Transverse colon (tissue), 4 donors: ENCODE data around the gene PHYHIPL. TPM values are rescaled to one million over a fixed set of nuclear protein-coding genes. Genes with fewer than 3 reads are reported as not detected.

Source experiments
- DNase-seq: peaks from one replicate; pipeline ENCODE4 v3.0.0-alpha.2; 2019
- H3K27ac ChIP-seq, 4 donors: fragments of 200-600 bp; sonication (generic); 2 replicates each; pipeline ENCODE4 v1.5.1; 2016 to 2018; ENCODE audit warnings: inconsistent platforms in 4 of 4
- H3K27me3 ChIP-seq: fragments of 200-600 bp; sonication (generic); 2 replicates; pipeline ENCODE4 v1.5.1; 2017; ENCODE audit warnings: inconsistent platforms
- H3K36me3 ChIP-seq, 4 donors: fragments of 200-600 bp; sonication (generic); 2 replicates each; pipeline ENCODE4 v1.5.1; 2017 to 2019; ENCODE audit warnings: inconsistent platforms in 4 of 4
- H3K4me1 ChIP-seq, 4 donors: fragments of 200-600 bp; sonication (generic); 2 replicates each; pipeline ENCODE4 v1.5.1; 2017 to 2020; ENCODE audit warnings: inconsistent platforms in 4 of 4
- H3K4me3 ChIP-seq, 4 donors: fragments of 200-600 bp; sonication (generic); 1 replicate in 1 of 4; 2 replicates in 3 of 4; pipeline versions ENCODE4 v1.5.1 to v1.6.1; 2017 to 2019; ENCODE audit warnings: inconsistent platforms in 4 of 4
- H3K9me3 ChIP-seq, 2 donors: fragments of 200-600 bp; sonication (generic); 2 replicates each; pipeline ENCODE4 v1.5.1; 2017 to 2019; ENCODE audit warnings: inconsistent platforms in 2 of 2
- EP300 ChIP-seq: sonication (generic); formaldehyde crosslinking; IDR thresholded peaks from one replicate; pipeline ENCODE4 v1.6.1; 2017; ENCODE audit warnings: antibody characterized with exemption, low read depth
- POLR2A ChIP-seq: fragments of 450-650 bp; IDR thresholded peaks from one replicate; pipeline ENCODE4 v1.6.1; 2016; ENCODE audit warnings: antibody characterized with exemption, mild to moderate bottlenecking, moderate library complexity
- POLR2AphosphoS5 ChIP-seq, 3 donors: sonication (generic); formaldehyde crosslinking; IDR thresholded peaks; one replicate each; pipeline ENCODE4 v1.6.1; 2016; ENCODE audit warnings: antibody characterized with exemption in 3 of 3
- WGBS, 2 donors: methylation state at CpG; one replicate each; pipeline ENCODE4 v1.1.5; 2018; ENCODE audit warnings: low coverage in 1 of 2; 5-methylcytosine and 5-hydroxymethylcytosine counted together
- in situ Hi-C, 4 donors: fragments of 200-750 bp; cut with MboI; loops; one replicate each; pipeline versions ENCODE4 v1.15.0 to v1.15.1; 2017; ENCODE audit warnings: low sequenced_read_pairs in 3 of 4, low pct_ligation_motif_present in 1 of 4, low pct_unique_long_range_greater_than_20kb in 1 of 4
- intact Hi-C: fragments of 100-400 bp; cut with DNase I; formaldehyde crosslinking; loops from one replicate; pipeline ENCODE4 v1.15.1; 2023; ENCODE audit warnings: low total_unique reads
- total RNA-seq, 4 donors: library from RNA; depleted of rRNA; stranded (reverse); fragments of >200 nt; gene quantifications; one replicate each; pipeline ENCODE4 v1.1.0, GENCODE V29; 2016
- TF ChIP-seq, protein P1 (sequence below), 5 experiments: fragments of 200-600 bp in 3 of 5; fragments of 450-650 bp in 2 of 5; sonication (generic) in 3 of 5; IDR thresholded peaks; 1 replicate in 2 of 5; 2 replicates in 3 of 5; pipeline ENCODE4 v1.5.1; 2016 to 2017; ENCODE audit warnings: antibody characterized with exemption in 5 of 5, inconsistent platforms in 3 of 5, mild to moderate bottlenecking in 2 of 5, moderate library complexity in 1 of 5

Gene PHYHIPL
- total RNA-seq, 4 donors from 2014 or later, result 0.27 to 0.48 TPM; not detected in 2

DNA sequence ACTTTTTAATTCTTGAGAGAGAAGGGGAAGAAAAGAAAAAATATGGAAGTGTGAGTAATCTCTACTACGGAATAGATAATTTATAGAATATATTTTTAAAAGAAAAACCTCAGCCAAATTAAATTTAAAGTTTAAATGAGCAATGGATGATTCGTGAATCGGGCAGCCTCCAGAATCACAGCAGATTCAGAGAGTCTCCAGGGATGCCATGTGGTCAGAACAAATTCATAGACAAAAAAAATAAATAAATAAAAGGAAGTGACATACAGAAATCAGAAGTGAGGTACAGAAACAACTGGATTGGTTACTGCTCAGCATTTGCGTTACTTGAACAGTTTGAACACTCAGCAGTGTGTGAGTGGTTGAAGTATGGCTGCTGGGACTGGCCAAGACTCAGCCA, 53.0 kb downstream of the PHYHIPL start:
- in situ Hi-C loops (loop anchor here (25.0 kb wide), 4 partner anchors 358 to 808 kb away; no protein-coding TSS in a partner anchor), intact Hi-C loops (no loop called here)
- no peak for DNase-seq
- 89 to 90% methylated on average over 4 of the region's 4 CpGs for WGBS, 2 donors
- Histone ChIP-seq H3K4me1 (no peaks in the 10 kb centered on the region), H3K9me3 (no peaks in the 10 kb centered on the region), H3K4me3 (no peak overlapping the region), H3K27ac (no peak overlapping the region), H3K27me3 (no peaks in the 10 kb centered on the region), H3K36me3 (no peaks in the 10 kb centered on the region)
- TF ChIP-seq, protein P1, sequence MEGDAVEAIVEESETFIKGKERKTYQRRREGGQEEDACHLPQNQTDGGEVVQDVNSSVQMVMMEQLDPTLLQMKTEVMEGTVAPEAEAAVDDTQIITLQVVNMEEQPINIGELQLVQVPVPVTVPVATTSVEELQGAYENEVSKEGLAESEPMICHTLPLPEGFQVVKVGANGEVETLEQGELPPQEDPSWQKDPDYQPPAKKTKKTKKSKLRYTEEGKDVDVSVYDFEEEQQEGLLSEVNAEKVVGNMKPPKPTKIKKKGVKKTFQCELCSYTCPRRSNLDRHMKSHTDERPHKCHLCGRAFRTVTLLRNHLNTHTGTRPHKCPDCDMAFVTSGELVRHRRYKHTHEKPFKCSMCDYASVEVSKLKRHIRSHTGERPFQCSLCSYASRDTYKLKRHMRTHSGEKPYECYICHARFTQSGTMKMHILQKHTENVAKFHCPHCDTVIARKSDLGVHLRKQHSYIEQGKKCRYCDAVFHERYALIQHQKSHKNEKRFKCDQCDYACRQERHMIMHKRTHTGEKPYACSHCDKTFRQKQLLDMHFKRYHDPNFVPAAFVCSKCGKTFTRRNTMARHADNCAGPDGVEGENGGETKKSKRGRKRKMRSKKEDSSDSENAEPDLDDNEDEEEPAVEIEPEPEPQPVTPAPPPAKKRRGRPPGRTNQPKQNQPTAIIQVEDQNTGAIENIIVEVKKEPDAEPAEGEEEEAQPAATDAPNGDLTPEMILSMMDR (IDR thresholded peaks at IDR 0.05), result no peak
- TF ChIP-seq EP300 (no peak), POLR2AphosphoS5 (IDR thresholded peaks at IDR 0.05) (no peak), POLR2A (no peak)

DNA sequence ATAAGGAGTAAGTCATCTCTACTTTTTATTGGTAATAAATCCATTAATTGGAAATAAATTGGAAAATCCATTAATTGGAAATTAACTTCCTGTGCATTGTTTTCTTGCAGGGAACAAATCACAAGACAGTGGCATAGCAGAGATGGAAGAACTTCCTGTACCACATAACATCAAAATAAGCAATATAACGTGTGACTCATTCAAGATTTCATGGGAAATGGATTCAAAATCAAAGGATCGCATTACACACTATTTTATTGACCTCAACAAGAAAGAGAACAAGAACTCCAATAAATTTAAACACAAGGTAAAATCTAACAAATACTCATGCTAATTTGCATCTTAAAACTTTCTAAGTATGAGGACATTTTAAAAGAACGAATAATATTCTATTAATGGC, 57.8 kb downstream of the PHYHIPL start:
- in situ Hi-C loops, result loop anchor here (25.0 kb wide), 4 partner anchors 353 to 803 kb away; no protein-coding TSS in a partner anchor
- WGBS, 2 donors, result 59 to 64% methylated on average over 3 of the region's 3 CpGs

DNA sequence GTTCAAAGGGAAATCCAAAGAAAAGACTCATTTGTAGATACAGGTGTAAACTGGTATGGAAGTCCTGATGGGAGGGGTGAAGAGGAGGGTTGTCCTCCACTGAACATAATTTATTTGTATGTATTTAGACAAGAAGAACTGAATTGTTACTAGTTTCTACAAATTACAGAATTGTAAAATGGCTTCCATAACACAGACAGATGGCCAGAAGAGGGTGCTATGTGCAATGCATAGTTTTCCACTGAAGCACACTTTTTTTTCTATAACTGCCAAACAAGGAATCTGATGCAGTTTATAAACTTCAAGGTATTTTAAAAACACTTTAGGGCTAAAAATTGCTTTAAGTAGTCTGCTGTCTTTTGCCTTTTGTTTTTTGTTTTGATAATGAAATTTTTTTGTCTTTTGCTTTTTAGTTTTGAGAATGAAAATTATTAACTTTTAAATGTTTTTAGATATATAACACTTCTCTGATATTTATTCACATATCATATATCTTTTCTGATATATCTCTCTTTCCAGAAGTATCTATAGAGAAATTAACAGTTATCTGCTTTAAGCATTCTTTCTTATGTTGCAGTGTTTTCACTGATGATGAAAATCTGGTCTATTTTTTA, 58.5 kb downstream of the PHYHIPL start:
- intact Hi-C loops (loop anchor here (10.0 kb wide), 1 partner anchor 350 kb away; no protein-coding TSS in a partner anchor), in situ Hi-C loops (loop anchor here (25.0 kb wide), 4 partner anchors 352 to 802 kb away; no protein-coding TSS in a partner anchor)

More for the DNA sequence above, 57.8 kb downstream of the PHYHIPL start:
- Histone ChIP-seq H3K36me3 (no peaks in the 10 kb centered on the region), H3K27me3 (no peaks in the 10 kb centered on the region), H3K4me1 (no peaks in the 10 kb centered on the region), H3K9me3 (no peaks in the 10 kb centered on the region), H3K4me3 (no peak overlapping the region), H3K27ac (no peak overlapping the region)
- intact Hi-C loops, result loop anchor here (10.0 kb wide), 1 partner anchor 351 kb away; no protein-coding TSS in a partner anchor
- no peak for DNase-seq
- TF ChIP-seq EP300, result no peak
- no peak for TF ChIP-seq POLR2A
- no peak for TF ChIP-seq POLR2AphosphoS5 (IDR thresholded peaks at IDR 0.05)

DNA sequence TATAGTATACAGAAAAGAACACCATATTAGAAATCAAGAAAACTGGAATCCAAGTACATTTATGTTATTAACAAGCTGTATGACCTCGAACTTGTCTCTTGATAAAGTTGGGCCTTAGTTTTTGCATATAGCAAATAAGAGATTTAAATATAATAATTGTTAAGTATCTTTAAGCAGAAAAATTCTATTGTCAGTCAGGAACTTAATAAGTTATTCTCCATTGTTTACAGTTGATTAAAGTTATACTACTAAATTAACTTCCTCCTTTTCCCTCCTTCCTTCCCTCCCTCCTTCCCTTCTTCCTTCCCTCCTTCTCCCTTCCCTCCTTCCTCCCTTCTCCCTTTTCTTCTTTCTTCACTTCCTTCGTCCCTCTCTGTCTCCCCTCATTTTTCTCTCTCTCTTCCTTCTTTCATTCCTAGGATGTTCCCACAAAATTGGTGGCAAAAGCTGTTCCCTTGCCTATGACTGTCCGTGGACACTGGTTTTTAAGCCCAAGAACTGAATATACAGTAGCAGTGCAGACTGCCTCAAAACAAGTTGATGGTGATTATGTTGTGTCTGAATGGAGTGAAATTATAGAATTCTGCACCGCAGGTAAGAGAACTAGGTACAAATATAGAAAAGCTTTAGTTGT, 59.7 kb downstream of the PHYHIPL start:
- 78 to 83% methylated on average over 4 of the region's 4 CpGs for WGBS, 2 donors
- no peaks in the 10 kb centered on the region for H3K4me1 ChIP-seq
- H3K4me3 ChIP-seq, result no peak overlapping the region
- H3K9me3 ChIP-seq, result no peaks in the 10 kb centered on the region
- in situ Hi-C loops, result loop anchor here (25.0 kb wide), 4 partner anchors 351 to 801 kb away; no protein-coding TSS in a partner anchor
- H3K36me3 ChIP-seq, result no peaks in the 10 kb centered on the region
- TF ChIP-seq POLR2A (no peak), POLR2AphosphoS5 (IDR thresholded peaks at IDR 0.05) (no peak), EP300 (no peak)
- TF ChIP-seq, protein P1 (IDR thresholded peaks at IDR 0.05), result no peak
- intact Hi-C loops, result loop anchor here (10.0 kb wide), 1 partner anchor 349 kb away; no protein-coding TSS in a partner anchor
- no peak for DNase-seq
- no peaks in the 10 kb centered on the region for H3K27me3 ChIP-seq
- no peak overlapping the region for H3K27ac ChIP-seq

More for the DNA sequence above, 58.5 kb downstream of the PHYHIPL start:
- TF ChIP-seq EP300, result no peak
- TF ChIP-seq, protein P1 (IDR thresholded peaks at IDR 0.05), result peak; percentile 45 to 62 (median 49)
- H3K27ac ChIP-seq, result no peak overlapping the region
- H3K27me3 ChIP-seq, result no peaks in the 10 kb centered on the region
- H3K9me3 ChIP-seq, result no peaks in the 10 kb centered on the region
- H3K36me3 ChIP-seq, result no peaks in the 10 kb centered on the region
- no peaks in the 10 kb centered on the region for H3K4me1 ChIP-seq
- no peak overlapping the region for H3K4me3 ChIP-seq
- peak; percentile 11 for DNase-seq
